ENCODE results near the gene PPM1B.
"Not testable (repeated sequence)": the region's sequence is repeated elsewhere in the genome, so short reads cannot be mapped to it uniquely, and the experiment has no call there.

PPM1B gene

GRCh38 chr2:44168681-44169154, at the start of gene PPM1B:
Gene PPM1B (plus strand): TSS chr2:44168875. CDS start chr2:44201200, 32,325 bp downstream.
- DNase-seq = no peak

DNA sequence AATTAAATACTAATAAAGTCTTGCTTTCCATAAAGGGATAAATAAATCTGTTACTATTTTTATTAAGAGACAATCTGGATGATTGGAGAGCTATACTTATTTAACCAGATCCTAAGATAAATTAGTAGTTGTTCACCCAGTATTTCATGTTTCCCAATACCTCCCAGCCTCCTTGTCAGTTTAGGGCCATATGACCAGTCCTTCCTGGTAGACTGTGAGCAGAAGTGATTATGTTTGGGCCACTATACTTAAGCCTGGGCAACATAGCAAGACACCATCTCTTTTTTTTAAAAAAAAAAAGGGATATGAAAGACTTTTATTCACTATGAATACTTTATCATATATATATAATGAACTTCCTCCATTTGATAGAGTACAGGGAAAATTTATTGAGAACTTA, 48.8 kb upstream of the PPM1B start:
- DNase-seq = no peak

GRCh38 chr2:44120428-44120827, 48.2 kb upstream of the PPM1B start:
- no peak for DNase-seq

DNA sequence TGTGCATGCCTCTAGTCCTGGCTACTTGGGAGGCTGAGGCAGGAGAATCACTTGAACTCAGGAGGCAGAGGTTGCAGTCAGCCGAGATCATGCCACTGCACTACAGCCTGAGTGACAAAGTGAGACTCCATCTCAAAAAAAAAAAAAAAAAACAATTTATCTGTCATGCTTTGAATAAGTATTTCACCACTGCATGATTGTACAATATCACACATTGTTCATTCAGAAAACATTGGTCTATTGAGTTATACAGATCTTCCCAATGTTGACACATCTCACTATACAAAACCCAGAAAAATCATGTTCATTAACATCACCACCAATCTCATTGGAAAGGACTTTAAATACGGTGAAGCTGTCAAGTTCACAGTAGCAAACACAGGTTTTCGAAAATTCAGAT, 46.8 kb upstream of the PPM1B start:
- no peak for DNase-seq

DNA sequence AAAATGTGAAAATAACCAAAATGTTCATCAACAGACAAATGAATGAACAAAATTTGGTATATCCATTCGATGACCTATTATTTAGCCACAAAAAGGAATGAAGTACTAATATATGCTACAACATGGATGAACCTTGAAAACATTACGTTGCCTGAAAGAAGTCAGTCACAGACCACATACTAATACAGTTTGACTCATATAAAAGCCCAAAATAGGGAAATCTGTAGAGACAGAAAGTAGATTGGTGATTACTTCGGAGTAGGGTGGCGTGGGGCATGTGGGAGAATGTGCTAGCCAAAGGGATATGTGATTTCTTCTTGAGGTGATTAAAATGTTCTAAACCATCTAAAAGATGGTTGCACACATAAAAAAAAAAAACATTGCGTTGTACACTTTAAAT, 44.2 kb upstream of the PPM1B start:
- no peak for DNase-seq

- DNase-seq = no peak
These were observed 42.4 kb upstream of the PPM1B start for GRCh38 chr2:44126106-44126797.

DNA sequence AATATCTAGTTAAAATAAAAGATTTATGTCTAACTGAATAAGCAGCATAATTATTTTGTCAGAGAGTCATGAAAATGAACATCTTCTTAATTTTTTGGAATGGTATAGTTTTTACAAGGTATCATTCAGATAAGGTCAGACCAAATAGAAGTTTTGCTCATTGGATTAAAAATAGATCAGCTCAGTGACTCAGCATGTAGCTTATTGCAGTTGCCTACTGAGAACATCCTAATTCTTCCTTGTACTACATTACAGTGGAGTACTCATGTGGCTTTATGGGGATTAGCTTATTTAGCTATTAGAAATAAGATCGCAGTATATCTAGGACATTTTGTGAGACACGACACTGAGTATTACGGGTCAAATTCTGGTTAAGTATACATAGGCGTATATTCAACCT, 38.2 kb upstream of the PPM1B start:
- DNase-seq = no peak

DNA sequence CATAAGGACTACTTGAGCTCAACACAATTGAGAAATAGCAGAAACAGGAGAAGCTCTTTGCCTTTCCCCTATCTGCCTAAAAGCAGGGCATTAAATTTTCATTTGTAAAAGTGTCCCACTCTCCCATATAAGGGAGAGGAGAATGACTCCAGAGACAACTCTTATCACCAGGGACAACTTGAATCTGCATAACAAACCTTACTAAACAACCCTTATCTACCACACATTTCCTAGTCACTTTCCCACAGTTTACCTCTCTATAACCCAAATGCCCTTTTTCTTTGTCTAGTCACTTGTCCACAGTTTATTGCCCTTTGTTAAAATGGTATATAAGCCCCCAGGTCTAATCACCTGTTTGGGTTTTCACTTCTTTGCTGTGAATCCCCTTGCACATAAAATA, 37.5 kb upstream of the PPM1B start:
- no peak for DNase-seq

DNA sequence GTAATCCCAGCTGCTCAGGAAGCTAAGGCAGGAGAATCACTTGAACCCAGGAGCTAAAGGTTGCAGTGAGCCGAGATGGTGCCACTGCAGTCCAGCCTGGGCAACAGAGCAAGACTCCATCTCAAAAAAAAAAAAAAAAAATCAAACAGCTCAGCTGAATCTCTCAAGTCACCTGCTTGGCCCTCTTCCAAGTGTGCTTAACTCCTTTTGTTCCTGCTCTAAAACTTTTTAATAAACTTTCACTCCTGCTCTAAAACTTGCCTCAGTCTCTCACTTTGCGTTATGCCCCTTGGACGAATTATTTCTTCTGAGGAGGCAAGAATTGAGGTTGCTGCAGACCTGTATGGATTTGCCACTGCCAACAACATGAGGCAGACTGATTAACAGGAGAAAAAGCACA, 35.1 kb upstream of the PPM1B start:
- not testable (repeated sequence) for DNase-seq

DNA sequence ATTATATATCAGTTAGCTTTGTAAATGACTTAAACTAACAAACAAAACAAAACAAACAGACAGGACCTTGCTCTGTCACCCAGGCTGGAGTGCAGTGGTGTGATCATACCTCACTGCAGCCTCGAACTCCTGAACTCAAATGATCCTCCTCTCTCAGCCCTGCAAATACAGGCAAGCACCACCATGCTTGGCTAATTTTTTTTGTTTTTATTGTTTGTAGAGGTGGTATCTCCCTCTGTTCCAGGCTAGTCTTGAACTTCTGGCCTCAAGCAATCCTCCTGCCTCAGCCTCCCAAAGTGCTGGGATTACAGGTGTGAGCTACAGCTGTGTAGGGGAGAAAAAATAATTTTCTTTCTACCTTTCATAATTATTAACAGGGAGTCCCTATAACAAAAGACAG, 33.8 kb upstream of the PPM1B start:
- DNase-seq = no peak

- no peak for DNase-seq
These were observed 33.4 kb upstream of the PPM1B start for GRCh38 chr2:44135296-44135695.

DNA sequence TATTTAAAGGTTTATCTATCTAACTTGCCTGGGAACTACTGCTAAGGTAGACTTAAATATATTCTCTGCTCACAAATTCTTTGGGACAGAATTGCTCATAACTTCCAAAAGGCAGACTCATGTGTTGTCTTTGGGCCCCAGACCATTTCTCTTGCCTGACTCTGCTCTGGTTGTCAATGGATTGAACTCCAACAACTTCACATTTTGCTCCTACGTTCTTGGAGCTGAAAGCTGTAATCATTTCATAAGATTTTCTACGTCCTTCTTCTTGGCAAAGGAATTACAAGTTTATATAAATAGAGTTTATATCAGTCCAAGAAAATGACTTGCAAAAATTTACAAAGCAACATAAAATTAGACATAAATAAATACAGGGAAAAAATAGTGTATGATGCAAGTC, 32.9 kb upstream of the PPM1B start:
- DNase-seq = no peak

DNA sequence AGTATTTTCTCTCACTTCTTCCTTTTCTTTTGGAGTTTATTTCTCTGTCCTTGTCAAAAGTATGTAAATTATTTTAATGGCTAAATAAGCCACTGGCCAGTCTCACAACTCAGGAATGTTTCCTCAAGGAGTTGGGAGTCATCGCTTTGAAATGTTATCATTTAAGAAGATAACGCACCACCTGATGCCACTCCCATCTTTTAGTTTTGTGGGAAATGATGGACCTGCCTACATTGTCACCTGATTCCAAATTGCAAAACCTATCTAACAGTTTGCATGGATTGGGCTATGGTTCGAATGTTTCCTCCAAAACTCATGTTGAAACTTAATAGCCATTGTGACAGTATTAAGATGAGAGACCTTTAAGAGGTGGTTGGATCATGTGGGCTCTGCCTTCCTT, 32.4 kb upstream of the PPM1B start:
- no peak for DNase-seq

- no peak for DNase-seq
These were observed 31.6 kb upstream of the PPM1B start for GRCh38 chr2:44137048-44137447.

GRCh38 chr2:44137872-44138551, 30.7 kb upstream of the PPM1B start:
- DNase-seq = no peak

DNA sequence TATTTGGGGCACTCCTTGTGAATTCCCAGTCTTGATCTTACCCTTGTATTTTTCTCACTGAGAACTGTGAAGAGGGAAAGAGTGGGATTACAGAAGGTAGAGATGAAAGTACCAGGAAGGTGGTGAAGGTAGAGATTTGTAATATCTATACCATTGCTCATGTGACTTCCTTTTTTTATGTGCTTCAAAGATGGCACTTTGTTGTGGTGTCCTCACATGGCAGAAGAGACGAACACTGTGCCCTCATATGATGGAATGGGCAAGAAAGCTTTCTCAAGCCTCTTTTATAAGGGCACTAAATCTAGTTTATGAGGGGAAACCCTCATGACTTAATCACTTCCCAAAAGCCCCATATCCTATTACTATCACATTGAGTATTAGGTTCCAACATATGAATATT, 28.9 kb upstream of the PPM1B start:
- no peak for DNase-seq

- DNase-seq = no peak
These were observed 26.4 kb upstream of the PPM1B start for GRCh38 chr2:44142306-44142705.

- no peak for DNase-seq
These were observed 25.0 kb upstream of the PPM1B start for GRCh38 chr2:44143701-44144100.

GRCh38 chr2:44148999-44149398, 19.7 kb upstream of the PPM1B start:
- no peak for DNase-seq

- DNase-seq = no peak
These were observed 18.2 kb upstream of the PPM1B start for GRCh38 chr2:44150473-44150872.

DNA sequence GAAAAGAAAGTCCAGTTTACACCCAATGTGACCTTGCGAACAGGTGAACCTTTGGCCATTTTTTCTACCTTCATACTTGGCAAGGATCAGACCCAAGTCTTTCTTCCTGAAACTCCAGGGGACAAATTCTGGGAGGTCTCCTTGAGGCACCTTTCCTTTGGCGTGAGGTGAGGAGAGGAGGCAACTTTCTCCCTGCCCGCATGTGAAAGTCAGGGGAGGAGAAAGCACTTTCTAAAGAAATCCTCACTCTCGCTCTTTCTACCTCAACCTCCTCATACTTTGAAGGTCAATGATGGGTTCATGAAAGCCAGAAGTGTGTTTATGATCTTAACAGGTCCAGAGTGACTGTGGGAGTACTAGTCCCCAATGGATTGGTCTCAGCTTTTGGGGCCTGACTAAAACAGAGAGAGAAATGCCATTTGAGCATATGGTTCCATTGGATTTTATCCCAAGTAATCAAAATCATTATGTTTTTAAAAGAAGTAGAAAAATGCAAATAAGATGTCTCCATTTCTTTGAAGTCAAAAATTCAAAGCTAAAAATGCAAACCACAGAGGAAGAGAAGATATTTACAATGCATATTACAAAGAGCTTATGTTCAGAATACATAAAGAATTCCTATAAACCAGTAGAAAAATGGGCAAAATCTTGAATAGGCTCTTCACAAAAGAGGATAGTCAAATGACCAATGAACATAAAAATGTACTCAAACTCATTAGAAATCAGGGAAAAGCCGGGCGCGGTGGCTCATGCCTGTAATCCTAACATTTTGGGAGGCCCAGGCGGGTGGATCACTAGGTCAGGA, 15.6 kb upstream of the PPM1B start:
- no peak for DNase-seq

- no peak for DNase-seq
These were observed 12.8 kb upstream of the PPM1B start for GRCh38 chr2:44155666-44156446.

GRCh38 chr2:44163777-44164176, 4.9 kb upstream of the PPM1B start:
- no peak for DNase-seq
